ENCODE measurements around the gene NUMA1.

- no peak for TF ChIP-seq POLR2AphosphoS5 (IDR thresholded peaks at IDR 0.05; ENCODE audit: low read depth, low read length)
- no peak for TF ChIP-seq TAF1 (IDR thresholded peaks at IDR 0.05; ENCODE audit: borderline replicate concordance, insufficient read depth, low read length)
- no peak for TF ChIP-seq SIN3A (IDR thresholded peaks at IDR 0.05; ENCODE audit: borderline replicate concordance, insufficient read depth, low read length)
These were observed 71.2 kb downstream of the NUMA1 start for GRCh38 chr11:72009156-72009555.
